Fibroblast of lung (primary cell): ENCODE measurements around the gene C1orf198. TPM values are rescaled to one million over a fixed set of nuclear protein-coding genes. Genes with fewer than 3 reads are reported as not detected.

Source experiments
- DNase-seq, 2 donors: peaks; one replicate each; pipeline versions ENCODE4 v3.0.0 to v3.0.0-alpha.2; 2010; ENCODE audit warnings: low read depth in 2 of 2
- H2AFZ ChIP-seq: 2 replicates; pipeline ENCODE4 v1.5.1; 2012; ENCODE audit warnings: low read length, control low read depth, inconsistent platforms
- H3K27ac ChIP-seq: 2 replicates; pipeline ENCODE4 v1.5.1; 2011; ENCODE audit warnings: low read length, control low read depth; ENCODE audit not compliant: insufficient read depth
- H3K27me3 ChIP-seq: 2 replicates; pipeline ENCODE4 v1.5.1; 2011; ENCODE audit warnings: mild to moderate bottlenecking, low read length; ENCODE audit not compliant: control insufficient read depth, insufficient read depth
- H3K36me3 ChIP-seq: 2 replicates; pipeline ENCODE4 v1.5.1; 2011; ENCODE audit warnings: low read length; ENCODE audit not compliant: control insufficient read depth, insufficient read depth
- H3K4me1 ChIP-seq: 2 replicates; pipeline ENCODE4 v1.5.1; 2011; ENCODE audit warnings: low read length; ENCODE audit not compliant: control insufficient read depth, insufficient read depth; ENCODE audit errors: extremely low read depth
- H3K4me2 ChIP-seq: 2 replicates; pipeline ENCODE4 v1.5.1; 2011; ENCODE audit warnings: low read length, control low read depth; ENCODE audit not compliant: insufficient read depth; ENCODE audit errors: extremely low read depth
- H3K4me3 ChIP-seq, 4 experiments: fragments of 200-600 bp in 1 of 4; sonication (generic) in 1 of 4; replicated peaks in 1 of 4; 2 replicates each; pipeline ENCODE4 v1.5.1; 2011 to 2016; ENCODE audit warnings: low read length in 4 of 4, low read depth in 3 of 4, mild to moderate bottlenecking in 3 of 4, control low read depth in 2 of 4, inconsistent platforms in 1 of 4, mixed read lengths in 1 of 4; ENCODE audit not compliant: insufficient read depth in 1 of 4; ENCODE audit errors: control extremely low read depth in 1 of 4
- H3K79me2 ChIP-seq: 2 replicates; pipeline ENCODE4 v1.5.1; 2012; ENCODE audit warnings: mild to moderate bottlenecking, low read length, inconsistent platforms; ENCODE audit not compliant: control insufficient read depth, insufficient read depth
- H3K9ac ChIP-seq: 2 replicates; pipeline ENCODE4 v1.5.1; 2011; ENCODE audit warnings: mild to moderate bottlenecking, low read length, control low read depth; ENCODE audit not compliant: insufficient read depth
- H3K9me3 ChIP-seq: 2 replicates; pipeline ENCODE4 v1.5.1; 2012; ENCODE audit warnings: low read depth, low read length; ENCODE audit not compliant: control insufficient read depth, insufficient read depth
- H4K20me1 ChIP-seq: 2 replicates; pipeline ENCODE4 v1.5.1; 2011; ENCODE audit warnings: low read length; ENCODE audit not compliant: control insufficient read depth, insufficient read depth; ENCODE audit errors: extremely low read depth
- EZH2 ChIP-seq: IDR thresholded peaks from 2 replicates; pipeline ENCODE4 v1.5.1; 2012; ENCODE audit warnings: low read length, control low read depth, mild to moderate bottlenecking; ENCODE audit errors: missing control alignments
- polyA plus RNA-seq, 2 donors: library from polyadenylated mRNA; depleted of rRNA in 1 of 2; stranded (reverse) in 1 of 2; unstranded in 1 of 2; fragments of >200 nt; gene quantifications; 2 replicates each; pipeline ENCODE4 v1.2.1, GENCODE V29; 2011 to 2012; ENCODE audit warnings: missing spikeins in 1 of 2
- total RNA-seq: library from RNA; depleted of rRNA; stranded (reverse); fragments of >200 nt; gene quantifications from 2 replicates; pipeline ENCODE4 v1.2.1, GENCODE V29; 2014
- TF ChIP-seq, protein P1 (sequence below), 2 donors: IDR thresholded peaks in 1 of 2; conservative IDR thresholded peaks in 1 of 2; 1 replicate in 1 of 2; 2 replicates in 1 of 2; pipeline ENCODE4 v1.5.1; 2011 to 2012; ENCODE audit warnings: low read length in 2 of 2, control low read depth in 1 of 2, inconsistent platforms in 1 of 2, low read depth in 1 of 2, mild to moderate bottlenecking in 1 of 2

Gene C1orf198
- total and polyA plus RNA-seq, 2 donors (not counting 1 experiment from before 2014, with no cell fraction given): 57.8 to 215 TPM

DNA sequence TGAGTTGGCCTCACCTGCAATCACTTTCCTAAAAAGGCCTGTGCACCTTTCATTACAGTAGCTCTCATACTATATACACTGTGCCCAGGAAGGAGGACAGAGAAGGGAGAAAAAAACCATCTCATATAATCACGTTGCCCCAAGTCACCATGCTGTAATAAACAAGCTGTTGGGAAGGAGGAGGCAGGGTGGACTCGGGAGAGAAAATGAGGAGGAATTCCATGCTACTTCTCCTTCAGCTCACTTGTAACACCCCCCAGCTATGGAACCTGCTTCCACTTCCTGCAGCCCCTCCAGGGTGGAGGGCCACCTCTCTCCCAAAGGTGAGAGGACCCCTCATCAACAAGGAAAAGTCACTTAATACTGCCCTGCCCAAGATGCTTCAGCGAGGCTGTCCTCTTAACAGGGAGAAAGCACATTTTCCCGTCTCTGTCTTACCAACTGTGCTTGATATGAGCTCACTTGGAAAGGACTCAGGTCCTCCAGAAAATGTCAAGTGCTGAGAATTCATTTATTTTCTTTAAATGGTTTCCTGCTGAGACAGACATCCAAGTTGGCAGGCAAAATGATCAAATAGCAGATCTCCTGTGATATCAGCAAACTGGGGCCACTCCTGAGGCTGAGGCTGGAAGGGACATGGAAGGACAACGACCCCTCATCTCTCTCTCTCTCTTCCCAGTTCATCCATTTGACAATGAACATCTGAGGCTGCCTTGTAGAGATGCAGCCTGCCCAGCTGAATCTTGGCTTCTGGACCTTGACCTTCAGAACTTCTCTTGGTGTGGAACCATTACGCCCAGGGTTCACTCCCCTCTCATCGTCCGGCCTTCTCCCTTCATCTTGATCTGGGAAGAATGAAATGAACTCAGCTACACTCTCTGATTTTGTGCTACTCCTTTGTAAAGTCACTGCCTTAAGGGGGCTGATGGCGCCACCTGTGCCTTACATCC, 67.2 kb downstream of the C1orf198 start:
- no peaks in the 10 kb centered on the region for H3K9me3 ChIP-seq
- H3K27ac ChIP-seq: no peak overlapping the region
- no peak overlapping the region for H3K9ac ChIP-seq
- no peak overlapping the region for H3K4me2 ChIP-seq
- no peaks in the 10 kb centered on the region for H3K79me2 ChIP-seq
- H3K36me3 ChIP-seq: no peaks in the 10 kb centered on the region
- DNase-seq: peak in 1 of 2 donors; percentile 15
- H3K4me3 ChIP-seq: no peak overlapping the region
- H4K20me1 ChIP-seq: no peaks in the 10 kb centered on the region
- H3K4me1 ChIP-seq: no peaks in the 10 kb centered on the region
- no peaks in the 10 kb centered on the region for H3K27me3 ChIP-seq
- TF ChIP-seq, protein P1, sequence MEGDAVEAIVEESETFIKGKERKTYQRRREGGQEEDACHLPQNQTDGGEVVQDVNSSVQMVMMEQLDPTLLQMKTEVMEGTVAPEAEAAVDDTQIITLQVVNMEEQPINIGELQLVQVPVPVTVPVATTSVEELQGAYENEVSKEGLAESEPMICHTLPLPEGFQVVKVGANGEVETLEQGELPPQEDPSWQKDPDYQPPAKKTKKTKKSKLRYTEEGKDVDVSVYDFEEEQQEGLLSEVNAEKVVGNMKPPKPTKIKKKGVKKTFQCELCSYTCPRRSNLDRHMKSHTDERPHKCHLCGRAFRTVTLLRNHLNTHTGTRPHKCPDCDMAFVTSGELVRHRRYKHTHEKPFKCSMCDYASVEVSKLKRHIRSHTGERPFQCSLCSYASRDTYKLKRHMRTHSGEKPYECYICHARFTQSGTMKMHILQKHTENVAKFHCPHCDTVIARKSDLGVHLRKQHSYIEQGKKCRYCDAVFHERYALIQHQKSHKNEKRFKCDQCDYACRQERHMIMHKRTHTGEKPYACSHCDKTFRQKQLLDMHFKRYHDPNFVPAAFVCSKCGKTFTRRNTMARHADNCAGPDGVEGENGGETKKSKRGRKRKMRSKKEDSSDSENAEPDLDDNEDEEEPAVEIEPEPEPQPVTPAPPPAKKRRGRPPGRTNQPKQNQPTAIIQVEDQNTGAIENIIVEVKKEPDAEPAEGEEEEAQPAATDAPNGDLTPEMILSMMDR (conservative IDR thresholded peaks at IDR 0.05 in 1 of 2, IDR thresholded peaks at IDR 0.05 in 1 of 2; ENCODE audit: low read depth in 1 of 2, low read length in 2 of 2): no peak
- TF ChIP-seq EZH2: no peak
- H2AFZ ChIP-seq: no peak overlapping the region

DNA sequence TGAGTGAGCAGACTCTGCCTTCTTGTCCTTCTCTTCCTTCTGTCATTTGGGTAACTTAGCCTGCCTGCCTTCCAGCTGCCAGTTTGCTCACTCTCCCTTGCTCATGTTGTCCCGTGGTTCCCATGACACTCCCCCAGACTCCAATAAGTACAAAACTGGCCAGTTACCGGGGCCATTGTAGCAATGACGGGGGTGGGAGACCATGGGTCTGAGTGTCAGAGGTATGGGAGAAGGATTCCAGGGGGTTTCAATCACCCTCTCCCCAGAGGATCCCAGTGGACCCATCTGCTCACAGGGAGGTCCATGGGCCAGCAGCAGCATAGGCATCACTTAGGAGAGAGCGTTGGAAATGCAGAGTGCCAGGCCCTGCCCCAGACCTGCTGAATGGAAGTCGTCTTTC, 69.8 kb downstream of the C1orf198 start:
- Histone ChIP-seq H3K4me1 (no peaks in the 10 kb centered on the region), H3K27me3 (no peaks in the 10 kb centered on the region), H4K20me1 (no peaks in the 10 kb centered on the region), H3K4me2 (no peak overlapping the region), H3K79me2 (no peaks in the 10 kb centered on the region), H3K9me3 (no peaks in the 10 kb centered on the region), H3K9ac (no peak overlapping the region), H3K36me3 (no peaks in the 10 kb centered on the region), H3K4me3 (no peak overlapping the region), H2AFZ (no peak overlapping the region), H3K27ac (no peak overlapping the region)
- TF ChIP-seq EZH2: no peak
- TF ChIP-seq, protein P1 (conservative IDR thresholded peaks at IDR 0.05 in 1 of 2, IDR thresholded peaks at IDR 0.05 in 1 of 2; ENCODE audit: low read depth in 1 of 2, low read length in 2 of 2): no peak
- DNase-seq: no peak

GRCh38 chr1:230797942-230798365, 70.4 kb downstream of the C1orf198 start:
- DNase-seq: peak; percentile 64 to 81
- Histone ChIP-seq H3K4me1 (no peaks in the 10 kb centered on the region), H3K9ac (no peak overlapping the region), H3K27ac (no peak overlapping the region), H3K4me3 (no peak overlapping the region), H3K9me3 (no peaks in the 10 kb centered on the region), H2AFZ (no peak overlapping the region), H3K36me3 (no peaks in the 10 kb centered on the region), H4K20me1 (no peaks in the 10 kb centered on the region), H3K27me3 (no peaks in the 10 kb centered on the region), H3K4me2 (no peak overlapping the region), H3K79me2 (no peaks in the 10 kb centered on the region)
- TF ChIP-seq, protein P1 (conservative IDR thresholded peaks at IDR 0.05 in 1 of 2, IDR thresholded peaks at IDR 0.05 in 1 of 2; ENCODE audit: low read depth in 1 of 2, low read length in 2 of 2): peak; percentile 83 to 91
- no peak for TF ChIP-seq EZH2
